Upper lobe of left lung (tissue), 4 donors: ENCODE measurements around the gene ERF.

ENCODE experiments used
- CTCF ChIP-seq, 6 experiments: fragments of 450-650 bp in 4 of 6; fragments of 200-600 bp in 2 of 6; sonication (generic) in 2 of 6; IDR thresholded peaks; one replicate each; pipeline ENCODE4 v1.5.1; 2016 to 2019; ENCODE audit warnings: antibody characterized with exemption in 6 of 6
- EP300 ChIP-seq, 4 donors: sonication (generic); formaldehyde crosslinking; IDR thresholded peaks; one replicate each; pipeline ENCODE4 v1.5.1; 2017; ENCODE audit warnings: antibody characterized with exemption in 4 of 4, control low read depth in 2 of 4

- TF ChIP-seq EP300 (IDR thresholded peaks at IDR 0.05) (no peak), CTCF (IDR thresholded peaks at IDR 0.05) (no peak)
These were observed 6.4 kb downstream of the ERF start for GRCh38 chr19:42248270-42249148.
